Forelimb muscle (tissue), 1 donor: ENCODE measurements around the gene ACVR1B. TPM values are rescaled to one million over a fixed set of nuclear protein-coding genes. Genes with fewer than 3 reads are reported as not detected.
"Not testable (repeated sequence)": the region's sequence is repeated elsewhere in the genome, so short reads cannot be mapped to it uniquely, and the experiment has no call there.

Experiments used
- DNase-seq: peaks from one replicate; pipeline ENCODE4 v3.0.0-alpha.2; 2013; ENCODE audit warnings: low read depth
- polyA plus RNA-seq: library from polyadenylated mRNA; unstranded; fragments of 120-200 nt; gene quantifications from one replicate; pipeline ENCODE4 v1.2.1, GENCODE V29; 2013; ENCODE audit not compliant: insufficient read length

ACVR1B gene
- polyA plus RNA-seq, 1 donor, result 12.3 TPM

DNA sequence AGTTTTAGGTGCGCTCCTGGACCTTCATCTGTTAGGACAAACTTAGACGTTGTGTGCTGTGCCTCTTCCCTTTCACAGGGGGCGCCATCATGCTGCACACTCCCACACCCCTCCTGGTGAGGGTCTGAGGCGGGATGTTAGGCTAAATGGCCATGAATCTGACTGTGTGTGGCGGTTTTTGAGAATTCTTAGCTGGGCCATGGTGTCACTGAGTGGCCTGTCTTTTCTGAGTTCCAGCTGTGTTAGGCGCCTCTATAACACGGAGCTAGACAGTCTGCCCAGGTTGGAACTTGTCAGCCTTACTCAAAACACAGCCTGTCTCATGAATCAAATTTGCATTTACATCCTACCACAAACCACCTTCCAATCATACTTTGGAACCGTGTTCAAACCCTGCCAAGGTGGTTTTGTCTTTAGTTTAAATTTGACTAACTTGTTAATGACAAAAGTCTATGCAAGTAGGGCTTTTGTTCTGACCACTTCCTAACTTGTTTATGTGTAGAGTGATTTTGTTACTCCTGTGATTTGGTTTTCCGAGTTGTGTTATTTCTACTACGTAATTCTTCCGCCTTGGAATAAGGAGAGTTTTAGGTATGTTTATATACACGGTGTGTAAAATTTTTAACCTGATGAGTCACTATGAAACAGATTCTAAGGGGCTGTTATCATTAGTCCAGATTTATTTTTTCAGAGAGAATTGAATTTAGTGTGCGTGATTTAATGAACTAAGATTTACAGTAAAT lies 19.6 kb downstream of the ACVR1B start:
- no peak for DNase-seq

- DNase-seq, result no peak
These were observed 20.4 kb downstream of the ACVR1B start for GRCh38 chr12:51971679-51972421.

DNA sequence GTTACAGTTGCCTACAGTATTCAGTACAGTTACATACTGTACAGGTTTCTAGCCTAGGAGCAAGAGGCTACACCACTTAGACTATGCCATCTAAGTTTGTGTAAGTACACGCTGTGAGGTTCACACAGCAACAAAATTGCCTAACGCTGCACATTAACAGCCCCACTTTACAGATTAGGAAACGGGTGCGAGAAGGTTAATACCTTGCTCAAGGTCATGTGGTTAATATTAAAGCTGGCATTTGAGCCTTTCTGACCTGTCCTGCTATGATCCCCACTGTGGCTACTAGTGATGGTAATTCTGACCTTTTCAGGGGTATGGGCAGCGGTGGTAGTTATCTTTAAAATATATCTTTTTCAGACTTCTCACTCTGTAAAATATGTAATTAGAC lies 20.9 kb downstream of the ACVR1B start:
- DNase-seq, result no peak

- no peak for DNase-seq
These were observed 21.4 kb downstream of the ACVR1B start for GRCh38 chr12:51972849-51973273.

DNA sequence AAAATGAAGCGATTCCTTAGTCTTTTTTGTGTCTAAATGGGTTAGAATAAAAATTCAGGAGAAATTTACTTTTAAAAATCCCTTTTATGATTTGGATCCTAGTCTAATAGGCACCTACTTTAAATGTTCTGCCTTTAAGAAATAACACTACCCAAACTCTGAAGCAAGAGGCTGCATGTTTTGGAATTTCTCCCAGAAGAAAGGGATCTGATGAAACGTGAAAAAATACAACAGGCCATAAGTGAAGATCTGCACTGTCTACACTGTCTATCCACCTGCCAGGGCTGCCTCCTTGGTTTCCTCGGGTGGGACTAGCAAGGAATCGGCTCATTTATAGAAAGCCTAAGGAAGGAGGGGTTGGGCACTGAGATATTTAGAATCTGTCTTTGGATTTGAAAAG lies 22.1 kb downstream of the ACVR1B start:
- no peak for DNase-seq

DNA sequence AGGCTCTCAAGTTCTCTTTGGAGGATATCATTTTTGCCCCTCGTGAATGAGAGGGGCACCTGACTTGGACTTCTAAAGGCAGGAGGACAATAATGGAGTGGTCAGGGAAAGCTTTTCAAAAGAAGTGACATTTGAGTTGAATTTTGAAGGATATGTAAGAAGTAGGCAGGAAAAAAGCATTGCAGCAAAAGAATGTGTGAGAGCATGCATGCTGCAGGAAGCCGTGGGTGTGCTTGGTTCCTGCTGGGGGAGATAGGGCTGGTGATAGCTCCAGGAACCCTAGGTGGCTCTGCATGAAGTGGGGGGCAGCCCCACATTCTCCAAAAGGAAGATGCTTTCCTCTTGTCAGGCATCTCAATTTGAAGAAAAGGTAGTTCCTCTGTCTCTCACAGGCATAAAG lies 23.1 kb downstream of the ACVR1B start:
- no peak for DNase-seq

DNA sequence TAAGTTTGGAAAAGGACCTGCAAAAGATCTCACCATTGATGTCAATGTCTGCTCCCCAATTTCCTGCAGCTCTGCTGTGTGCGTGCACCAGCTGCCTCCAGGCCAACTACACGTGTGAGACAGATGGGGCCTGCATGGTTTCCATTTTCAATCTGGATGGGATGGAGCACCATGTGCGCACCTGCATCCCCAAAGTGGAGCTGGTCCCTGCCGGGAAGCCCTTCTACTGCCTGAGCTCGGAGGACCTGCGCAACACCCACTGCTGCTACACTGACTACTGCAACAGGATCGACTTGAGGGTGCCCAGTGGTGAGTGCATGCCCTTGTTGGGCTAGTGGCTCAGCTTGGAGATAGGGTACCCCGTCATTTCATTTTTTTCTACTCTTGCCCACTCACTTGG lies 23.7 kb downstream of the ACVR1B start:
- no peak for DNase-seq

DNA sequence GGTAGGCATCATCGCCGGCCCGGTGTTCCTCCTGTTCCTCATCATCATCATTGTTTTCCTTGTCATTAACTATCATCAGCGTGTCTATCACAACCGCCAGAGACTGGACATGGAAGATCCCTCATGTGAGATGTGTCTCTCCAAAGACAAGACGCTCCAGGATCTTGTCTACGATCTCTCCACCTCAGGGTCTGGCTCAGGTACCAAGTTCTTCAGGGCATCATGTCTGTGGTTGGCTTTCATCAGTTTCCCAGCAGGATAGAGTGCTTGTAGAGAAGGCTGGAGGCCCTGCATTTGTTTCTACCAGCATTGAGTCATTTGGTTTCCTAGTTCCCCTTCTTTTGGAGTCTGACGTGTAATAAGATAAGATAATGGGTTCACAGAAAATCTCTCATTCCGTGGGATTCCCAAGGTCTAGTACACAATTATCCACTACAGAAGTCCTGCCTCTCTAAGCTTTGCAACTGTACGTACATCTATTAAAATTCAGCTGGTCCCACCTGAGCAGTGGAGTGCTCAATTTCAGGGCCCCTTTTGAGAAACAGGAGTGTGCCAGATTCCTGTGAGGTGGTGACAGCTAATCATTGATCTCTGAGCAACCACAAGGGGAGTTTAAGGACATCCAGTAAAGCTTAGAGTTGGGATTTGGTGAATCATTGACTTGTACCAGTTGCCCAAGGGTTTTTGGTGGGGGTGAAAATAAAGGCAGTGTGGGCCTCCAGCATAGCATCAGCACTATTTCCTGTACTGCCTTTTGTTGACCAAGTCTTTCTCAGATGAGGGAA lies 25.1 kb downstream of the ACVR1B start:
- no peak for DNase-seq

GRCh38 chr12:51977320-51977753 lies 25.8 kb downstream of the ACVR1B start:
- DNase-seq, result no peak

DNA sequence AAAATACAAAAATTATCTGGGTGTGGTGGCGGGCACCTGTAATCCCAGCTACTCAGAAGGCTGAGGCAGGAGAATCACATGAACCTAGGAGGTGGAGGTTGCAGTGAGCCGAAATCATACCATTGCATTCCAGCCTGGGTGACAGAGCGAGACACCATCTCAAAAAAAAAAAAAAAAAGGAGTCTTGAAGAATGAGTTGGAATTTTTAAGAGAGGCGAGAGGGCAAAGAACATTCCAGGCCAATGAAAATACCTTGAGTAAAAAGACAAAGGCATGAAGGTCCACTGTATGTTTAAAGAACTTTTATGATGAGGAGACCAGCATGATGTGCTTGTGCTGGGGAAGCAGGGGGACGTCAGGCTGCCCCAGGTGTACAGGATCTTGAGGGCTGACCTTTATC lies 27.8 kb downstream of the ACVR1B start:
- DNase-seq, result not testable (repeated sequence)

DNA sequence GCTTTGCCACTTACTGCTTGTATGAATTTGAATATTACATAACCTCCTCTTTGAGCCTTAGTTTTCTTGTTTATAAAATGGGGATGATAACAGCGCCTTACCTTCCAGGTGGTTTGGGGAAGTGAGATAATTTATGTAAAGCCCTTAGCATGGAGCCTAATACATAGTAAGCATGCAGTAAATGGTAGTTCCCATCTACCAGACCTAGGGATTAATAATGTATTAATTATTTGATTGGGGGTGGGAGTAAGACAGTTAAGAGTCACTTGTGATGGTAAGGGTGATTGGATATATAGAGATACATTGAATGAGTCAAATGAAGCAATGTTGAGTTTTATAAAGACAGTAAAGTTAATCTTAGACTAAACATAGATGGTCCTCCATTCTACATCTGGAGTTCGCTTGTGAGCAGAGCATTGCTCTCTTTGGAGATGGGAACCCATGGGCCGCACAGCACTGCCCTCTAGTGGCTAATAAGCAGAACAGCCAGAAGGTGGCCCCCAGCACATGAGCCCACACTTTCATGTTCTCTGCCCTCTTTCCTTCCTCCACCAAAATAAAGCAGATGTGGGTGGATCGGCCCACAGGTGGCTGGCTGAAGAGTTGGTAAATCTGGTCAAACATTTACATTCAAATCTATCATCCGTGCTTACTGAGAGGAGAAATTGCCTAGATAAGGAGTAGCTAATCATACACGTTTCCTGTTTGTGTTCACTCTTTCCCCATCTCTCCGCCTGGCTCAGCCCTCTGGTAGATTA lies 28.7 kb downstream of the ACVR1B start:
- DNase-seq, result no peak

DNA sequence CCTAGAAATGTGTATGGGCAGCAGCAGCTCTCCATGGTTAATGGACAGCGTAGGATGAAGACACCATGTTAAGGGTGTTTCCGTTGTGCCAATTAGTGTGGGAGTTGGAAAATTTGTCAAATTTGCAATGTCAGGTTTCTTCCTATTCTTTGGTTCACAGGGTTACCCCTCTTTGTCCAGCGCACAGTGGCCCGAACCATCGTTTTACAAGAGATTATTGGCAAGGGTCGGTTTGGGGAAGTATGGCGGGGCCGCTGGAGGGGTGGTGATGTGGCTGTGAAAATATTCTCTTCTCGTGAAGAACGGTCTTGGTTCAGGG lies 29.3 kb downstream of the ACVR1B start:
- DNase-seq, result no peak

GRCh38 chr12:51984657-51985056 lies 33.2 kb downstream of the ACVR1B start:
- no peak for DNase-seq

DNA sequence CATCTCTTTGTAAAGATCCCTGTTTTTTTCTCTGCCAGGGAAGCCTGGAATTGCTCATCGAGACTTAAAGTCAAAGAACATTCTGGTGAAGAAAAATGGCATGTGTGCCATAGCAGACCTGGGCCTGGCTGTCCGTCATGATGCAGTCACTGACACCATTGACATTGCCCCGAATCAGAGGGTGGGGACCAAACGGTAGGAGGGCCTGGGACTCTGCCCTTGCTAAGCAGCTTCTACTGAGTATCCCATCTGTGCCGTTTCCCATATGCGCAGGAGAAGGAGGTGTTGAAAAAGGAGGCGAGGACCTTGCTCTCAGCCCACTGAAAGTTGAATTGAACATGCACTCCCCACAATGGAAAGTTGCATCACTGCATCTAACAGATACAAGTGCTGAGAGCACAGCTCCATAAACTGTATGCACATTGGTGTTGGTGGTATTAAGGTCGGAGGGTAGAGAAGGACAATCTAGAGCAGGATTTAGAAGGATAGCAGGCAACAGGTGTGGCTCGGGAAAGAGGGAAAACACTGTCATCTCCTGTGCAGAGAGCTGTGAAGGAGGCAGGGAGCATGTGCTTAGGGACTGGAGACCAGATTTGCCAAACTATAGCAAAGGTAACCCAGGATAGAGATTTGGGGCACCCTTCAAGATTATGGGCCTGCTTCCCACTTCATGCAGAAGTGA lies 33.8 kb downstream of the ACVR1B start:
- no peak for DNase-seq

DNA sequence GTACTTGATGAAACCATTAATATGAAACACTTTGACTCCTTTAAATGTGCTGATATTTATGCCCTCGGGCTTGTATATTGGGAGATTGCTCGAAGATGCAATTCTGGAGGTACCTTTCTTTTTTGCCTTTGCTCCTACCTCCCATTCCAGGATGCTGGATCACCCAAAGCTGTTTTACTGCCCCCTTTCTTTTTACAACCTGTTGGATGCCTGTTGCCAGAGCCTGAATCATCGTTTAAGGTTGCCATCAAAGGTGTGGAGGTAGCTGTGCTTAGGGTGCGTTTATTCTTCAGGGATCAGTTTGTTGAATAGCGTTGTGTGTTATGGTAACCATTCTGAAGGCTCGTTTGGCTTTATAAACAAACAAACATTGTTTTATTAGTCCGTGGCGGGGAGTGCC lies 35.3 kb downstream of the ACVR1B start:
- DNase-seq, result no peak

DNA sequence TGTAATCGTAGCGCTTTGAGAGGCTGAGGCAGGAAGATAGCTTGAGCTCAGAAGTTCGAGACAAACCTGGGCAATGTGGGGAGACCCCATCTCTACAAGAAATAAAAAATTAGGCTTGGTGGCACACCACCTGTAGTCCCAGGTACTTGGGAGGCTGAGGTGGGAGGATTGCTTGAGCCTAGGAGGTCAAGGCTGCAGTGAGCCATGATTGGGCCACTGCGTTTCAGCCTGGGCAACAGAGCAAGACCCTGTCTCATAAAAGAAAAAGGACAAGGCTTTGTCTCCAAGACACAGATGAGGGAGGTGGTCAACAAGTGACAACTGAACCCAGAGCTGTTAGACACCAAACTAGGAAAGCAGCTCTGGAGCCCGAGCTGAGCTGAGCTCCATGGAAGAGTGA lies 40.7 kb downstream of the ACVR1B start:
- DNase-seq, result no peak

- no peak for DNase-seq
These were observed 43.0 kb downstream of the ACVR1B start for GRCh38 chr12:51994539-51994820.

DNA sequence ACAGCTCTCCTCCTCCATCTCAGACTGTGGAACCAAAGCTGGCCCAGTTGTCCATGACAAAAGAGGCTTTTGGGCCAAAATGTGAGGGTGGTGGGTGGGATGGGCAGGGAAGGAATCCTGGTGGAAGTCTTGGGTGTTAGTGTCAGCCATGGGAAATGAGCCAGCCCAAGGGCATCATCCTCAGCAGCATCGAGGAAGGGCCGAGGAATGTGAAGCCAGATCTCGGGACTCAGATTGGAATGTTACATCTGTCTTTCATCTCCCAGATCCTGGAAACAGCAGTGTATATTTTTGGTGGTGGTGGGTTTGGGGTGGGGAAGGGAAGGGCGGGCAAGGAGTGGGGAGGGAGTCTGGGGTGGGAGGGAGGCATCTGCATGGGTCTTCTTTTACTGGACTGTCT lies 43.5 kb downstream of the ACVR1B start:
- no peak for DNase-seq

DNA sequence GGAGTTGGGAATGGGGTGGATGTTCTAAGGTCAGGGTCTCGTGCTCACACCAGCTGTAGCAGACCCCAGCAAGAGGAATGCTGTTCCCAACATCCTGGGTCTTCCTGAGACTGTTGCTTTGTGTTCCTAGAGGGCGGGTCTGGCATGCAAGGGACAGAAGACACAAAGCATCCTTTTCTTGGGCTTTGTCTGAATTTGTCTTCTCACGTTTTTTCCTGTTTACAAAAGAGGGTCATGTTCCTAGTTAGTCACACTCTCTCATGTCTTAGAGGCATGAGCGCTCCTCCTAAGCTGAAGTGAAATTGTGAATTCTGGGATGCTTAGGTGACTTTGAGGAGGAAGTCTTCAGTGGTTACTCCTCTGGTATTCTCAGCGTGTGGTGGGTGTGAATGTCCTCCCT lies 45.6 kb downstream of the ACVR1B start:
- no peak for DNase-seq

- no peak for DNase-seq
These were observed 51.6 kb downstream of the ACVR1B start for GRCh38 chr12:52003016-52003550.

DNA sequence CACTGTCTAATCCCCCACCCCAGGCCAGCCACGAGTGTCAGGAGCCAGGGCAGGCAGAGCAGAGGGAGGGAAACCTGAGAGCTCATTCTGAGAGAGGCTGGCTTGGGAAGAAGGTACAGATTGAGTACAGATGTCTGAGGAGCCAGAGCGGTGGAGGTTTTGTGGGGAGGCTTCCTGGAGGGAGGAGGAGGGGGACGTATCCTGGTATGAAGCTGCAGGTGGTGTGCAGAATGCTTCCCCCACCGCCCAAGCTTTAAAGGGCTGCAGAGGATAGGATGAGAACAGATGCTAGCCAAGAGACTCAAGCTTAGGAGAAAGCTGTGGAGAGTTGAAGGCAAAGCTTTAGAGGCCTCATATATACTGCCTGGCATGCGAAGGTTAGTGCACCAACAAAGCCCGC lies 52.1 kb downstream of the ACVR1B start:
- DNase-seq, result no peak
